Loucy (cell line): ENCODE measurements around the gene PTH2R.

ENCODE experiments used
- CTCF ChIP-seq: fragments of 200-600 bp; sonication (generic); conservative IDR thresholded peaks from 2 replicates; pipeline ENCODE4 v1.5.1; 2014; ENCODE audit warnings: mild to moderate bottlenecking, antibody characterized with exemption, low read length
- EZH2phosphoT487 ChIP-seq: fragments of 200-600 bp; IDR thresholded peaks from 2 replicates; pipeline ENCODE4 v1.6.1; 2018; ENCODE audit warnings: antibody characterized with exemption, mild to moderate bottlenecking, moderate library complexity, borderline replicate concordance

- peak; percentile 95 for TF ChIP-seq CTCF
- TF ChIP-seq EZH2phosphoT487, result no peak
Measured at GRCh38 chr2:208373460-208374089, 33.0 kb upstream of the PTH2R start.
